Left ventricle myocardium superior (tissue), 1 donor: ENCODE data around the gene RPTOR. TPM values are rescaled to one million over a fixed set of nuclear protein-coding genes. Genes with fewer than 3 reads are reported as not detected.

Source experiments
- ATAC-seq: fragments of 200-7000 bp; cut with Tn5 transposase; one replicate; pipeline ENCODE4 v1.9.1; 2020; ENCODE audit warnings: mild to moderate bottlenecking, moderate library complexity
- DNase-seq: peaks from one replicate; pipeline ENCODE4 v3.0.0-alpha.2; 2020
- intact Hi-C: fragments of 100-400 bp; cut with micrococcal nuclease; formaldehyde crosslinking; loops from one replicate; pipeline ENCODE4 v1.11.0; 2022
- total RNA-seq: library from RNA; stranded (reverse); fragmentation: NEBNext Ultra II Directional; extraction: Animal tissue kit (Norgen Biotek cat#: 25700); gene quantifications from one replicate; pipeline ENCODE4 v1.2.1, GENCODE V29; 2021
- donor health status: DM: no; HTN: yes; CAD: no; lungs with severe emphysema.

The RPTOR gene
- total RNA-seq, 1 donor from 2014 or later = 20.9 TPM

- no peak for DNase-seq
- intact Hi-C loops = no loop called here
- ATAC-seq = no peak
These were observed 84.8 kb downstream of the RPTOR start for GRCh38 chr17:80629298-80630028.

GRCh38 chr17:80630560-80631120 lies 86.0 kb downstream of the RPTOR start:
- DNase-seq (no peak), ATAC-seq (no peak)
- intact Hi-C loops = no loop called here

GRCh38 chr17:80631142-80632045 lies 86.8 kb downstream of the RPTOR start:
- DNase-seq (no peak), ATAC-seq (no peak)
- intact Hi-C loops = no loop called here

GRCh38 chr17:80632046-80632581 lies 87.5 kb downstream of the RPTOR start:
- ATAC-seq (no peak), DNase-seq (no peak)
- intact Hi-C loops = no loop called here

- ATAC-seq (no peak), DNase-seq (no peak)
- intact Hi-C loops = no loop called here
These were observed 88.6 kb downstream of the RPTOR start for GRCh38 chr17:80633207-80633606.

GRCh38 chr17:80633994-80634566 lies 89.4 kb downstream of the RPTOR start:
- DNase-seq (no peak), ATAC-seq (no peak)
- intact Hi-C loops = no loop called here

GRCh38 chr17:80636361-80637018 lies 91.9 kb downstream of the RPTOR start:
- ATAC-seq (no peak), DNase-seq (no peak)
- intact Hi-C loops = no loop called here

- ATAC-seq (no peak), DNase-seq (no peak)
- intact Hi-C loops = no loop called here
These were observed 92.6 kb downstream of the RPTOR start for GRCh38 chr17:80637048-80637781.

- ATAC-seq = no peak
- DNase-seq = no peak
- intact Hi-C loops = no loop called here
These were observed 95.0 kb downstream of the RPTOR start for GRCh38 chr17:80639658-80640057.

- intact Hi-C loops = no loop called here
- no peak for ATAC-seq
These were observed 95.9 kb downstream of the RPTOR start for GRCh38 chr17:80640366-80641084.

GRCh38 chr17:80643326-80644099 lies 98.9 kb downstream of the RPTOR start:
- DNase-seq = no peak
- no peak for ATAC-seq
- intact Hi-C loops = no loop called here

More at GRCh38 chr17:80640366-80641084, 95.9 kb downstream of the RPTOR start:
- DNase-seq = no peak

- DNase-seq (no peak), ATAC-seq (no peak)
- intact Hi-C loops = no loop called here
These were observed 99.9 kb downstream of the RPTOR start for GRCh38 chr17:80644536-80644935.

GRCh38 chr17:80645706-80646325 lies 101.2 kb downstream of the RPTOR start:
- DNase-seq (no peak), ATAC-seq (no peak)
- intact Hi-C loops = no loop called here

GRCh38 chr17:80646328-80646727 lies 101.7 kb downstream of the RPTOR start:
- DNase-seq (no peak), ATAC-seq (no peak)
- intact Hi-C loops = no loop called here

- no peak for DNase-seq
- intact Hi-C loops = no loop called here
- no peak for ATAC-seq
These were observed 103.1 kb downstream of the RPTOR start for GRCh38 chr17:80647746-80648145.

- no peak for ATAC-seq
- intact Hi-C loops = no loop called here
- no peak for DNase-seq
These were observed 104.6 kb downstream of the RPTOR start for GRCh38 chr17:80649200-80649644.
